CD4-positive, alpha-beta T cell treated with Interleukin-6 at 100 ng/mL for 8 hours (primary cell): Measurements from ENCODE around the gene TMEM129.
A peak's percentile ranks its signal among the peaks of the same experiment; 100 is the strongest.
"Not testable (repeated sequence)": the region's sequence is repeated elsewhere in the genome, so short reads cannot be mapped to it uniquely, and the experiment has no call there.

Experiments used
- DNase-seq: peaks from one replicate; pipeline ENCODE4 v3.0.0-alpha.2; 2020; ENCODE audit warnings: mixed read lengths, low spot score

The TMEM129 gene

GRCh38 chr4:1693131-1693896 is 27.8 kb downstream of the TMEM129 start:
- peak; percentile 82 for DNase-seq

- no peak for DNase-seq
Observed at GRCh38 chr4:1691737-1692373, 29.3 kb downstream of the TMEM129 start.

- no peak for DNase-seq
Observed at GRCh38 chr4:1690698-1691097, 30.4 kb downstream of the TMEM129 start.

GRCh38 chr4:1686440-1687036 is 34.6 kb downstream of the TMEM129 start:
- no peak for DNase-seq

GRCh38 chr4:1685235-1686150 is 35.6 kb downstream of the TMEM129 start:
- DNase-seq: no peak

- DNase-seq: no peak
Observed at GRCh38 chr4:1684506-1685234, 36.5 kb downstream of the TMEM129 start.

GRCh38 chr4:1683736-1684505 is 37.2 kb downstream of the TMEM129 start, which contains the start of gene FAM53A:
TSS of gene FAM53A (minus strand) at chr4:1684313. CDS start at chr4:1668741, 15,572 bp downstream.
- peak; percentile 93 for DNase-seq

GRCh38 chr4:1683261-1683735 is 37.8 kb downstream of the TMEM129 start:
- DNase-seq: no peak

GRCh38 chr4:1682860-1683259 is 38.3 kb downstream of the TMEM129 start:
- no peak for DNase-seq

- no peak for DNase-seq
Observed at GRCh38 chr4:1678244-1678643, 42.9 kb downstream of the TMEM129 start.

GRCh38 chr4:1676605-1677525 is 44.3 kb downstream of the TMEM129 start:
- no peak for DNase-seq

GRCh38 chr4:1675802-1676137 is 45.4 kb downstream of the TMEM129 start:
- DNase-seq: no peak

GRCh38 chr4:1675136-1675801 is 45.9 kb downstream of the TMEM129 start:
- DNase-seq: no peak

GRCh38 chr4:1674682-1675081 is 46.4 kb downstream of the TMEM129 start:
- no peak for DNase-seq

- DNase-seq: no peak
Observed at GRCh38 chr4:1673671-1674070, 47.5 kb downstream of the TMEM129 start.

- DNase-seq: not testable (repeated sequence)
Observed at GRCh38 chr4:1671011-1671410, 50.1 kb downstream of the TMEM129 start.

- no peak for DNase-seq
Observed at GRCh38 chr4:1670279-1670678, 50.8 kb downstream of the TMEM129 start.

GRCh38 chr4:1669850-1670249 is 51.3 kb downstream of the TMEM129 start:
- no peak for DNase-seq

- no peak for DNase-seq
Observed at GRCh38 chr4:1669270-1669669, 51.9 kb downstream of the TMEM129 start.
